Activated CD8-positive, alpha-beta memory T cell treated with anti-CD3 and anti-CD28 coated beads, Interleukin-2, amount 10 ng/mL, durations not matched to agents 7 days and 5 days (primary cell): ENCODE measurements around the gene CDH26. TPM values are rescaled to one million over a fixed set of nuclear protein-coding genes. Genes with fewer than 3 reads are reported as not detected.
"Not testable (repeated sequence)": the region's sequence is repeated elsewhere in the genome, so short reads cannot be mapped to it uniquely, and the experiment has no call there.

Experiments used
- ATAC-seq: fragments of 150-1000 bp; cut with Tn5 transposase; one replicate; pipeline ENCODE4 v1.10.0; 2021; ENCODE audit warnings: moderate library complexity
- CTCF ChIA-PET: fragments of 350-600 bp; sonication (Branson Sonifier 250); formaldehyde crosslinking; loops from one replicate; lab custom pipeline; 2021; ENCODE audit warnings: antibody characterized with exemption; lab: Charles Lee
- DNase-seq: peaks from one replicate; pipeline ENCODE4 v3.0.0-alpha.2; 2020
- H3K27ac Mint-ChIP-seq: one replicate; pipeline ENCODE4 v1.8.0; 2021; ENCODE audit warnings: mild to moderate bottlenecking, mixed read lengths
- H3K27me3 Mint-ChIP-seq: one replicate; pipeline ENCODE4 v1.8.0; 2021; ENCODE audit warnings: mixed read lengths
- H3K36me3 Mint-ChIP-seq: one replicate; pipeline ENCODE4 v1.8.0; 2021; ENCODE audit warnings: mild to moderate bottlenecking, mixed read lengths
- H3K4me1 Mint-ChIP-seq: one replicate; pipeline ENCODE4 v1.8.0; 2021; ENCODE audit warnings: mixed read lengths
- H3K4me3 Mint-ChIP-seq: one replicate; pipeline ENCODE4 v1.8.0; 2021; ENCODE audit warnings: mild to moderate bottlenecking, moderate library complexity, mixed read lengths
- H3K9me3 Mint-ChIP-seq: one replicate; pipeline ENCODE4 v1.8.0; 2022; ENCODE audit warnings: low read depth, mixed read lengths
- total RNA-seq, 2 experiments: library from RNA; stranded (reverse); gene quantifications; one replicate each; pipeline ENCODE4 v1.2.3, GENCODE V29; 2021

The CDH26 gene
- total RNA-seq, 2 experiments from 2014 or later, result 0.42 to 1.5 TPM

DNA sequence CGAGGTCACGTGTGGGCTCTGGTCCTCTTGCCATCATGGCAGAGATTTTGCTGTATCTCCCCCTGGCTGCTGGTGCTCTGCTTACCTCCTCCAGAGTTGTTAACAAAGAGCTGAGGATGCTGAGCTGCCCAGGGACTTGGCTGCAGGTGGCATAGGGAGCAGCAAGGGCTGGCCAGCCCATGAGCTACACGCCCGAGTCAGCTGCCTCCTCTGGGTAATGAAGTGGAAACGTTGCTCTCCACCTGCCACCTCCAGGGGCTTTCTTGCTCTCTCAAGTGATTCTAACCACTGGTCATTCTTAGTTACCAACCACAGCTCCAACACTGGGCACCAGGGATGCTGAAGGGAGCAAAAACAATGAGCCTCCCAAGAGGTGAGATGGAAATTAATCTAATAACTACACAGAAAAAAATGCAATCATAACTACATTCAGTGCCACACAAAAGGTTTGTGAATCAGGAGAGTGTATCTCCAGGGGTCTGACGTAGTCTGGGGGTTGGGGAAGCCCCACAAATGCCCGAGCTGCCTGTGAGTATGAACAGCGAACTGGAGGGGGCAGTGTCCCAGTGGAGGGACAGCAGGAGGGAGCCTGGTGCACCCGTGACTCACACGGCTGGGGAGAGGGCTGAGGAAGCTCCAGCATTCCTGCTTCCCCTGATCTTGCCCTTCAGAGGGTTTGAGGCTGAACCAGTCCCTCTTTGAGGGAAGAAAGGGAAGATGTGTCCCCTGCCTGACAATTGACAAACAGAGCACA is 78.7 kb downstream of the CDH26 start:
- Mint-ChIP-seq H3K27me3 (peaks cover 6% of the 10 kb centered on the region), H3K4me1 (no peaks in the 10 kb centered on the region), H3K36me3 (no peaks in the 10 kb centered on the region), H3K4me3 (no peak overlapping the region), H3K9me3 (peaks cover 6% of the 10 kb centered on the region), H3K27ac (no peak overlapping the region)
- DNase-seq (no peak), ATAC-seq (no peak)
- CTCF ChIA-PET, result no interaction called here

DNA sequence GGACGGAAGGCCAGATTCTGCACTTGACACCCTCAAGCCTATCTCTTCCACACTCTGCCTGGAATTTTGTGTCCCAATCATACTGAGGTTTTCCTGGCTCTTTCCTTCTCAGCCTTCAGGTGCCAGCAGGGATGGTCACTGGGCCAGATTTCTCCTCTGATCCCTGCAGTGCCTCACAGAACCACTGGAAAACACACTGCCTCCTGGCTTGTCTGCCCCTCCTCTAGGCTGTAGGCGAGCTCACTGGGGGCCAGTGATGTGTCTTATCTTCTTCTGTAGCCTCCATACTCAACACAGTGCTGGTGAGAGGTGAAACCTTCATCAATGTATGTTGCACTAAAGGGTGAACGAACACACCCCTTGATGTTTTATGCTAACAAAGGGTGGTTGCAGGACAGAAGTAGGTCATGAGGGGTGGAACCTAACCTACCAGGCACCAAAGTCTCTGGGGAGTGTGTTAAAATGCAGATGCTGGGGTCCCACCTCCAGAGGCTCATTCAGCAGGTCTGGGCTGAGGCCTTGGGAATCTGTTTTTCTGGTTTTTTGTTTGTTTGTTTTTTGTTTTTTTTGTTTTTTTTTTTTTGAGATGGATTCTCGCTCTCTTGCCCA is 80.3 kb downstream of the CDH26 start:
- CTCF ChIA-PET, result no interaction called here
- H3K36me3 Mint-ChIP-seq, result no peaks in the 10 kb centered on the region

DNA sequence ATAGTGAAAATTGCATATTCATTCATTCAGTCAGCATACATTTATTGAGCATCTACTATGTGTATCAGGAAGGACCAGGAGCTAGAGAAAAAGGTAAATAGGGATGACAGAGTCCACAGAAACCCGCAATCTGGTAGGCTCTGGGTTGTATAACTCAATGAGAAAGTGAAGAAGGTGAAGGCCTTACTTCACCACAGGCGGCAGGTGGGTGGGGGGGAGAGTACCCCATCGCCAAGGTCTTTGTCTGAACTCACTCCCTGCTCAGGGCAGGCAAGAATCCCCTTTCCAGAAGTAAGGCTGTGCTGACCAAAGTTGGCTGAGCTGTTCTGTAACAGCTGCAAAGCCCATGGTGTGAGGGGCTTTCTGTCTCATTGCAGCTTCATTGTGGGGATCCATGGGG is 81.3 kb downstream of the CDH26 start:
- ATAC-seq (no peak), DNase-seq (no peak)
- no peak overlapping the region for H3K27ac Mint-ChIP-seq
- H3K4me1 Mint-ChIP-seq, result no peaks in the 10 kb centered on the region
- peaks cover 7% of the 10 kb centered on the region for H3K27me3 Mint-ChIP-seq
- H3K9me3 Mint-ChIP-seq, result peaks cover 6% of the 10 kb centered on the region
- no peak overlapping the region for H3K4me3 Mint-ChIP-seq
- CTCF ChIA-PET, result no interaction called here
- H3K36me3 Mint-ChIP-seq, result no peaks in the 10 kb centered on the region

More for the DNA sequence above, 80.3 kb downstream of the CDH26 start:
- Mint-ChIP-seq H3K4me1 (no peaks in the 10 kb centered on the region), H3K4me3 (no peak overlapping the region), H3K9me3 (peaks cover 6% of the 10 kb centered on the region), H3K27ac (no peak overlapping the region), H3K27me3 (peaks cover 6% of the 10 kb centered on the region)
- DNase-seq (no peak), ATAC-seq (no peak)

DNA sequence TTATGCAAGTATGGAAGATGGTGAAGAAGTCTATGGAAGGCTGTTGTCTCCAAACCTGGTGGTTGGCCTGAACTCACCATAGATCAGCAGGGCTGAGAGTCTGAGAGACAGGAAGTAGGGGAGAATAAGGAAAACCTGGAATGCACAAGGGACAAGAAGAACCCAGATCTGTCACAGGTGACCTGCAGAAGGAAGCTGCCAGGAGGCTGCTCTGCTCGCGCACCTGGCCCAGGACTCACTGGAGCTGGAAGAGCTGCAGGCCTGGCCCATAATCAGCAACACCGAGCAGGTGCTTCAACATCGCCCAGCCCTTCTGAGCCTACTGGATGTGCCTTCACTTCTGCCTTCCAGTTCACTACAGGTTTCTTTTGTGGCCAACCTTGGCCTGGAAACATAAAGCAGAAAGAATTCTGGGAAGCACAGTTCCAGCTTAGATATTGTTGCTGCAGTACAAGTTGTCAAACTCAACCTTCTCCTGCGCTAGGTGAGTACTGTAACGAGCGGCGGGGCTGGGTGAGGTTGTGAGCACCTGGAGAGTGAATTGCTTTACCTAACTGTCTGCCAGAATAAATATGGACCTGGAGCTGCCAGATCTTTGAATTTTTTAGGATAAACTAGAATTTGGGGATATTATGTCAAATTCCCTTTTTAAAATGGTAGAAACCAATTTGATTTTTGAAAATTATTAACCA is 82.4 kb downstream of the CDH26 start:
- Mint-ChIP-seq H3K36me3 (no peaks in the 10 kb centered on the region), H3K27ac (no peak overlapping the region), H3K9me3 (peaks cover 5% of the 10 kb centered on the region), H3K27me3 (peaks cover 11% of the 10 kb centered on the region), H3K4me3 (no peak overlapping the region), H3K4me1 (no peaks in the 10 kb centered on the region)
- ATAC-seq (no peak), DNase-seq (no peak)
- CTCF ChIA-PET, result no interaction called here

DNA sequence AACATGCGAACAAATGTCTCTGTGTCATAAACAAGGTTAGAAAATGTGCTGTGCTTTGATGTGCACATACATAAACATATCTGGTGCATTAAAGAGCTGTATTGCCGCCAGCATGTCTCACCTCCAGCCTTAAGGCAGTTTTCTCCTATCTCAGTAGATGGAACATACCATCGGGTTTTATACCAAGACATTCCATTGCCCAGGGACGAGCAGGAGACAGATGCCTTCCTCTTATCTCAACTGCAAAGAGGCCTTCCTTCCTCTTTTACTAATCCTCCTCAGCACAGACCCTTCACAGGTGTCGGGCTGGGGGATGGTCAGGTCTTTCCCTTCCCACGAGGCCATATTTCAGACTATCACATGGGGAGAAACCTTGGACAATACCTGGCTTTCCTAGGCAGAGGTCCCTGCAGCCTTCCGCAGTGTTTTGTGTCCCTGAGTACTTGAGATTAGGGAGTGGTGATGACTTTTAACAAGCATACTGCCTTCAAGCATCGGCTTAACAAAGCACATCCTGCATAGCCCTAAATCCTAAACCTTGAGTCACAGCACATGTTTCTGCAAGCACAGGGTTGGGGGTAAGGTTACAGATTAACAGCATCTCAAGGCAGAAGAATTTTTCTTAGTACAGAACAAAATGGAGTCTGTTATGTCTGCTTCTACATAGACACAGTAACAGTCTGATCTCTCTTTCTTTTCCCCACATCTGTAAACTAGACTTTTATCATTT is 83.4 kb downstream of the CDH26 start:
- H3K36me3 Mint-ChIP-seq, CTCF ChIA-PET: not testable (repeated sequence)

DNA sequence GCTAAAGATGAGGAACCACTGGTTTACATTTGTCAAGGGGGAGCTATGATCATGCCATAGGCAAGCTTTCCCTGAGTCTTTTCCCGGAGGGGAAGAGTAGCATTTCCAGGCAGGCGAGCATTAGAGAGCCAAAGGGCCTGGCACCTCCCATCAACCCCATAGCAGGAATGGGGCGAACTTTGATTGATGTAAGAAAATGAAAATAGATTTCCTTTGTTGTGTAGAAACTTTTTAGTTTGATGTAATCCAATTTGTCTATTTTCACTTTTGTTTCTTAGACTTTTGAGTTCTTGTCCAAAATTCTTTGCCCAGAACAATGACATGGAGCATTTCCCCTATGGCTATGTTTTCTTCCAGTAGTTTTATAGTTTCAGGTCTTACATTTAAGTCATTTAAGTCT is 85.2 kb downstream of the CDH26 start:
- CTCF ChIA-PET, result interaction anchor here (0.9 kb wide), 1 partner anchor 13 kb away, joined by 3 read pairs; no protein-coding TSS in a partner anchor
- no peaks in the 10 kb centered on the region for H3K36me3 Mint-ChIP-seq
- ATAC-seq, result no peak

More for the DNA sequence above, 83.4 kb downstream of the CDH26 start:
- not testable (repeated sequence) for H3K9me3 Mint-ChIP-seq, H3K4me3 Mint-ChIP-seq, H3K4me1 Mint-ChIP-seq, ATAC-seq, H3K27ac Mint-ChIP-seq
- DNase-seq, result peak; percentile 12
- H3K27me3 Mint-ChIP-seq, result peaks cover 17% of the 10 kb centered on the region

DNA sequence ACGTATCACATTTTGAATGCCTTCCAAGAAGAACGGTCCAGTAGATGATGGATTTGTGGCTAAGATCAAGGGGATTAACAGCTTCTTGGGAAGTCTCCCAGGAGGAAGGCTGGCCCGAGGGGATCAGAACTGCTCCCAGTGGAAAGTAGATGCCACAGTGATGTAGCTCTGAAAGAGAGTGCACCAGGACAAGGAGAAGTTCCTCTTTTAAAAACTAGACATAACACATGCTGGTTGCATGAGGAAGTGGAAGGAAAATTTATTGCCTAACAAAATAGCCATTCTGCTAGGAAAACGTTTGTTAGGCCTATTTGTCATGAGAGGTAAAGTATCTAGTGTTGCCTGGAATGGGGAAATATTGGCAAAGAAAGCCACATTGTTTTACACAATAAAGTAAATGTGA is 87.8 kb downstream of the CDH26 start:
- no peak for ATAC-seq
- no peak overlapping the region for H3K4me3 Mint-ChIP-seq
- CTCF ChIA-PET, result interaction anchor here (1.5 kb wide), 1 partner anchor 217 kb away, joined by 3 read pairs; no protein-coding TSS in a partner anchor
- DNase-seq, result no peak
- H3K9me3 Mint-ChIP-seq, result no peaks in the 10 kb centered on the region
- H3K27ac Mint-ChIP-seq, result no peak overlapping the region
- H3K27me3 Mint-ChIP-seq, result peaks cover 13% of the 10 kb centered on the region
- no peaks in the 10 kb centered on the region for H3K36me3 Mint-ChIP-seq
- no peaks in the 10 kb centered on the region for H3K4me1 Mint-ChIP-seq

More for the DNA sequence above, 85.2 kb downstream of the CDH26 start:
- no peak overlapping the region for H3K4me3 Mint-ChIP-seq
- no peaks in the 10 kb centered on the region for H3K9me3 Mint-ChIP-seq
- DNase-seq, result no peak
- H3K27me3 Mint-ChIP-seq, result peaks cover 16% of the 10 kb centered on the region
- no peaks in the 10 kb centered on the region for H3K4me1 Mint-ChIP-seq
- no peak overlapping the region for H3K27ac Mint-ChIP-seq

DNA sequence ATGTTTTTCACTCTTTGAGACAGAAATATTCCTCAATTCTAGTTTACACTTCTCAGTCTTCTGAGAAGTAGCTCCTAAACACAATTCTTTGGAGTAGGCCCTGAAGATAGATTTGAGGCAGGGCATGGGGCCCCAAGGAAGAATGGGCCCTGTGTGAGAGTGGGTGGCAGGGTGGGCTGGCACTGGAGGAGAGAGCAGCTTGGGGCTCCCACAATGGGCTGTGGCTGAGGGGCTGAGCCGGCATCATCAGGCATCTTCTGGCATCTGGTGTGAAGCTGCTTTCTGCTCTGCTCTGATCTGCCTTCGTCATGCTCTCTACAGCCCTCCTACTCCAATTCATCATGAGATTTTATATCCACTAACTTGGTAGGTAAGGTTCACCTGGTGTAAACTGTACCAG is 88.2 kb downstream of the CDH26 start:
- Mint-ChIP-seq H3K9me3 (no peaks in the 10 kb centered on the region), H3K27ac (no peak overlapping the region), H3K27me3 (peaks cover 15% of the 10 kb centered on the region), H3K36me3 (no peaks in the 10 kb centered on the region), H3K4me3 (no peak overlapping the region), H3K4me1 (no peaks in the 10 kb centered on the region)
- CTCF ChIA-PET, result interaction anchor here (1.0 to 1.5 kb wide), 2 partner anchors 11 to 216 kb away, joined by 3 read pairs; no protein-coding TSS in a partner anchor
- DNase-seq (no peak), ATAC-seq (no peak)

DNA sequence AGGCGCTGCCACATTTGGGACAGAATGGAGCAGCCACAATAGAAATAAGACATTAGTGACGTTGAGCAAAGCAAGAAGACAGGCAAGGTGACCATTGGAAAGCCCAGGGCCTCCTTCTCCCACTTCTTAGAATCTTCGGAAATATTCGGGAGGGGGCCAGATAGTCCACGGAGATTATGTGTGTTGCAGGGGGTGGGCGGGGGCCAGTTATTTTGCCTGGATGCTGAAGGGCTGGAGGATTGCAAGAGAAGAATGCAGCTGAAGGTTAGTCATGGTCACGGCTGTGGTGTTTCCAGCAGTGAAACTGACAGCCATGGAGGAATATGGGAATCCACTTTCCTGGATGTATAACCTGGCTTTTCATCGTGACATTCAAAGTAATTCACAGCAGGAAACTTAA is 88.6 kb downstream of the CDH26 start:
- no peak overlapping the region for H3K4me3 Mint-ChIP-seq
- DNase-seq (no peak), ATAC-seq (no peak)
- no peaks in the 10 kb centered on the region for H3K4me1 Mint-ChIP-seq
- no peak overlapping the region for H3K27ac Mint-ChIP-seq
- no peaks in the 10 kb centered on the region for H3K9me3 Mint-ChIP-seq
- peaks cover 19% of the 10 kb centered on the region for H3K27me3 Mint-ChIP-seq
- CTCF ChIA-PET, result interaction anchor here (1.0 to 1.5 kb wide), 2 partner anchors 10 to 216 kb away, joined by 3 read pairs; no protein-coding TSS in a partner anchor
- H3K36me3 Mint-ChIP-seq, result no peaks in the 10 kb centered on the region

DNA sequence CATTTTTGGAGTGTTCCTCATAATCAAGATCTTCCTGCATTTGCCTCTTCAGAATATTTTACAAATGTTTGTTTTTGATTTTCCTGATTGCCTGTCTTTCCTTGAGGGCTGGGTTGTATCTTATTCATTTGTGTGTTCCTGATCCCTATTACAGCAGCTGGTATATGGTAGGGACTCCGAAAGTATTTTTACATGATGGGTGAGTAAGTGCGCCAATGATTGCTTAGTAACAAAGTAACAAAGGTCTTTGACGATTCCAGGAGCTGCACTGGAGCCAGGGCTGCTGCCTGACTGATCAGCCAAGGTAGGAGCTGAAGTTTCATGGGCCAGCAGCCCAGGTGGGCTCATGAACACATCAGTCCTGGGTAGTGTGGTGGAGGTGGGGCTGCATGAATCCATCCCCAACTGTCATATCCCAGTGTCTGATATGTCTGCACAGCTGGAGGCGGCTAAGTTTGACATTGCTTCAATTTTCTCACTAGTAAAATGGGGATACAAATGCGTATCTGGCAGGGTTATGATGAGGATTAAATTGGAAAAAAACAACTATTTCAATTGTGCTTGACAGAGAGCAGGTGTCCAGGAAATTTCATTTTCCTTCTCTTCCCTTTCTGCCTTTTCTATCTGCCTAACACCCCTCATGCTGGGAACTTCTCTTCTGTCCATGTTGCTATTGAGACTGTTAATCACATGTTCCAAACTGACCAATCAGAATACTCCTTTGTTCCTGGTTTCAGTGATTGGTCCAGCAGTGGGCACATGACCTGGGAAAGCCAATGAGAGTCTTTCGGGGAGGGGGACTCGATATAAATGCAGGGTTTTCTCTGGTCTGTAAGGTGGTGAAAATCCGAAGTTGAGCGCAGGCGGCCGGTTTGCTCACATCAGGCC is 90.7 kb downstream of the CDH26 start:
- Mint-ChIP-seq H3K4me3 (no peak overlapping the region), H3K36me3 (no peaks in the 10 kb centered on the region), H3K27me3 (peaks cover 31% of the 10 kb centered on the region), H3K9me3 (no peaks in the 10 kb centered on the region), H3K4me1 (no peaks in the 10 kb centered on the region), H3K27ac (no peak overlapping the region)
- DNase-seq (no peak), ATAC-seq (no peak)
- CTCF ChIA-PET, result interaction anchor here (0.9 to 1.0 kb wide), 2 partner anchors 9 to 101 kb away, joined by 3 to 6 read pairs; no protein-coding TSS in a partner anchor

DNA sequence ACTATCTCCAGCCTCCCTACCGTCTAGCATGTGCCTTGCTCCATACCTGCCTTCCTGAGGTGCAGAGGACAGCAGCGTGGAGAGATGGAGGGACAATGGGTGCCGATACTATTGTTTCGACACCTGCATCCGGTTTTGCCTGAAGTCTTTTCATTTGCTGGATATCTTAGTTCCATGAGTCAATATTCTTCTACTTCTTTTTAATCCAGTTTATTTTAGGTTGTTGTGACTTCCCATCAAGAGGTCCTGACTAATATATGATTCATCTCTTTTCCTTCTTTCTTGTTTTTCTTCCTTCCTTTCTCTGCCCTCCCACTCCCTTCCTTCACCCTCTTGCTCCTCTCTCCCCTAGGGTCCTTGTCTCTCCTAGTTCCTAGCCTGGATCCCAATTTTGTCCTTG is 91.4 kb downstream of the CDH26 start:
- Mint-ChIP-seq H3K27ac (no peak overlapping the region), H3K4me1 (peaks cover 1% of the 10 kb centered on the region)
- CTCF ChIA-PET, result interaction anchor here (1.0 to 1.2 kb wide), 2 partner anchors 94 to 102 kb away, joined by 3 read pairs; no protein-coding TSS in a partner anchor

More for the DNA sequence above, 91.4 kb downstream of the CDH26 start:
- no peaks in the 10 kb centered on the region for H3K9me3 Mint-ChIP-seq
- peaks cover 29% of the 10 kb centered on the region for H3K27me3 Mint-ChIP-seq
- no peak overlapping the region for H3K4me3 Mint-ChIP-seq
- no peaks in the 10 kb centered on the region for H3K36me3 Mint-ChIP-seq
- DNase-seq (no peak), ATAC-seq (no peak)
